Medulla oblongata (tissue), 1 donor: Measurements from ENCODE around the gene HOMER2.

ENCODE experiments used
- DNase-seq: peaks from one replicate; pipeline ENCODE4 v3.0.0-alpha.2; 2015; ENCODE audit errors: extremely low spot score

Gene HOMER2

GRCh38 chr15:82930461-82930860, 22.1 kb downstream of the HOMER2 start:
- DNase-seq, result no peak

DNA sequence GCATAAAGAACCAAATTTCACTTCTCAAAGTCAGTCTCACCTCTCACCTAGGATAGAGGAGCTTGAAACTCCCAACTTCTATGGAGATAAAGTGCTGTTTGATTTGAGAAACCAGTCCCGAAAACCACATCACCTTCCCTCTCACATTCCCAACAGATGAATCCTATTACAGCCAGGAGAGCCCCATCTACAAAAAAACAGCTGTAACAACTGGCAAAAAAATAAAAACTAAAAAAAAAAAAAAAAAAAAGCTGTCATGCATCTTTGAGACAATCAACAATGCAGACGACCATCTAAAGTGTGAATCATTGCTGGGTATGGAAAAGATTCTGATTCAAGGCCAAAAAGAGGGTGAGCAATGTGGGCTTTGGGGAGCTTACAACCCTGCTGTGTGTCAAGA, 23.8 kb downstream of the HOMER2 start:
- no peak for DNase-seq

- DNase-seq, result no peak
These were observed 28.8 kb downstream of the HOMER2 start for GRCh38 chr15:82923744-82924143.

- DNase-seq, result no peak
These were observed 29.8 kb downstream of the HOMER2 start for GRCh38 chr15:82922737-82923136.

DNA sequence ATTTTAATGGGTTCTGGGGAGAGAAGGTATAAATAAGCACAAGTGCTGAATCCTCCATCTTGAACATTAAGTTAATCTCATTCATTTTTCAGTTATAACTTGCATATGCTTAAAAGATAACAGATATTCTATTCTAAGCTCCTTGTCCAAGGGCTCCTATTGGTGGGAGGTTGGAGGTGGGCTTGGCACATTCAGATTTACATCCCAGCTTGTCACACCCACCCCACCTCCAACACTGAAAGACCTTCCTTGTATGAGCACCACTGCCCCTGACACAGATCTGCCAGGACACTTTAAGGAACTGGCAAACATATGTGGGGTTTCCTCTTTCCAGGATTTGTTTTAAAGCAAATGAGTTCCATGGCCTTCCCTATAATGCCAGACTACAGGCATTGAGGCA, 30.6 kb downstream of the HOMER2 start:
- no peak for DNase-seq

- DNase-seq, result no peak
These were observed 31.3 kb downstream of the HOMER2 start for GRCh38 chr15:82921242-82921641.

GRCh38 chr15:82919231-82919886, 33.2 kb downstream of the HOMER2 start:
- DNase-seq, result no peak

GRCh38 chr15:82918607-82919230, 33.8 kb downstream of the HOMER2 start:
- DNase-seq, result no peak

DNA sequence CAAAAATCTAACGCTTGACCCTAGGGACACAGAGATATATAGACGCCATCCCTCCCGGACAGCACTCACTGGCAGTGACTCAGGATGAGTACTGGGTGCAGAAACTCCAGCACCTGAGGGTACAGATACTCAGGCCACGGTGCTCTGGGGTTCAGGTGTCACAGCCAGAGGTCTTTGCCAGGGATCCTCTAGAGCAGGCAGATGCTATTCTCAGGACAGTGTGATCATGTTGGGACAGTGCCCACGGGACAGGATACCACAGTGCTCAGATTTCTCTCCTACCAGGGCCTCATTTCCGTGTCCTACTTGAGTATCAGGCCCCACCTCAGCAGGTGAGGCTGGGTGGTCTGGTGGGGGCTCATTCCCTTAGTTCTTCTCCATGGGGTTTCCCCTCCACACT, 34.4 kb downstream of the HOMER2 start:
- no peak for DNase-seq

DNA sequence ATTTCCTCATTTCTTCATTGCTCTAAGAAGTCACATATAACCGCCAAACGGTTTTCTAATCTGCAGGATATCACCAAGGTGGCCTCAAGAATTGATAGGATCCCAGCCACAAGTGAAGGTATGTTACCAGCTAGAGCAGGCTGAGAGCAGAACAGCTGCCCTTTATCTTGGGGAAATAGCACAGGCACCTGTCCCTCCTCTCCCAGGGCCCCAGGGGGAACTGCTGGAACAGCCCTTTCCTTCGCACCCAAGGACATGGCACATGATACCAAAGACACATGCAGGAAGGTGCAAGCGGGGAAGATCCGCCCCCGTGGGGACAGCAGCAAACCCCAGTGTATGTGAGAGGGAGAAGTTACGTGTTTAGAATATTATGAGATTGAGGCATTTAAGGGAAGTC, 35.3 kb downstream of the HOMER2 start:
- DNase-seq, result no peak

DNA sequence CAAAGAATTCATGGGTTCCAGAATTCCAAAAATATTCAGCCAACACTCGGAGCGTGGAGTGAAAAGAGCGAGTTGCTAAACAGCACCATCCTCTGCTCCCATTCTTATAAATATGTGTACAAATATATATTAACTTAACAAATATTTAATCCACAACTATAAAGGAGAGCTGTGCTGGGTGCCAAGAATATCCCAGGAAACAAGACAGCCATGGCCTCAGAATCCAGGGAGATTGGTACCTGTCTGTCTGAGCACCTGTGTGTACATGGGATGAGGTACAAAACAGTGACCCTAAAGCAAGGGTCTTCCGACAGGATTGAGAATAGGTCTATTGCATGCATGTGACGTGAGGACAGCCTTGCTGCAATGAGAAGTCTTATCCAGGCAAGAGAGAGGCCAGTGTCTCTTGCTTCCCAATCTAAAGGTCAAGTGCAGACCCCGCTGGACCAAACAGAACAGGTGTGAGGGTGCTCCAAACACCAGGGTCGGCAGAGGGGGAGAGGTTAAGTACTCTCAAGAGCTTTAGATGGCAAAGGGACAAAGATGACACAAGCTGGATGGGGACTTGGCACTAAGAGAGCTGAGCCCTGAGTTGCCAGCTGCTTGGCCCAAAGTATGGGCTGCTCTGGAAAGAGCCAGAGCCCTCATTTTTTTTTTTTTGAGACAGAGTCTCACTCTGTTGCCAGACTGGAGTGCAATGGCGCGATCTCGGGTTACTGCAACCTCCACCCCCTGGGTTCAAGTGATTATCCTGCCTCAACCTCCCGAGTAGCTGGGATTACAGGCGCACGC, 36.2 kb downstream of the HOMER2 start:
- peak; percentile 50 for DNase-seq

DNA sequence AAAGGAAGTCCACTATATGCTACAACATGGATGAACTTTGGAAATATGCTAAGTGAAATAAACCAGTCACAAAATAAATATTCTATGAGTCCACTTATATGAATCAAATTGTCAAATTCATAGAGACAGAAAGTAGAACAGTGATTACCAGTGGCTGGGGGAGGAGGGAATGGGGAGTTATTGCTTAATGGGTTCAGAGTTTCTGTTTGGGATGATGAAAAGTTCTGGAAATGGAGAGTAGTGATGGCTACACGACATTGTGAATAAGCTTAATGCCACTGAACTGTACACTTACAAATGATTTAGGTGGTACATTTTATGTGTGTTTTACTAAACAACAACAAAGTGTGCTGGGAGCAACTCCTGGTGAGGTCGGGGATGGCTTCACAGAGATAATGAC, 38.1 kb downstream of the HOMER2 start:
- DNase-seq, result no peak

DNA sequence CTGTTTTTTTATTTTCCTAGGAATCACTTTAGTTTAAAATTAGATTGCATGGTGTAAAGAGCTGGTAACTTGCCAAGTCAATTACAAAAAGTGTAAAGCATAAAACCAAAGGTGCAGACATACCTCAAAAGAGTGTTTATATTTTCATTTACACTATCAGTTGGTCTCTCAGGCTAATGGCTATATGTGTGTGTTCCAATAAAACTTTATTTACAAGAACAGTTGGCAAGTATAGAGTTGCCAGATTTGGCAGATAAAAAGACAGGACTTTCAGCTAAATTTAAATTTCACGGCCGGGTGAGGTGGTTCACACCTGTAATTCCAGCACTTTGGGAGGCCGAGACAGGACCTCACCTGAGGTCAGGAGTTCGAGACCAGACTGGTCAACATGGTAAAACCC, 41.1 kb downstream of the HOMER2 start:
- no peak for DNase-seq

- no peak for DNase-seq
These were observed 41.8 kb downstream of the HOMER2 start for GRCh38 chr15:82910721-82911120.

DNA sequence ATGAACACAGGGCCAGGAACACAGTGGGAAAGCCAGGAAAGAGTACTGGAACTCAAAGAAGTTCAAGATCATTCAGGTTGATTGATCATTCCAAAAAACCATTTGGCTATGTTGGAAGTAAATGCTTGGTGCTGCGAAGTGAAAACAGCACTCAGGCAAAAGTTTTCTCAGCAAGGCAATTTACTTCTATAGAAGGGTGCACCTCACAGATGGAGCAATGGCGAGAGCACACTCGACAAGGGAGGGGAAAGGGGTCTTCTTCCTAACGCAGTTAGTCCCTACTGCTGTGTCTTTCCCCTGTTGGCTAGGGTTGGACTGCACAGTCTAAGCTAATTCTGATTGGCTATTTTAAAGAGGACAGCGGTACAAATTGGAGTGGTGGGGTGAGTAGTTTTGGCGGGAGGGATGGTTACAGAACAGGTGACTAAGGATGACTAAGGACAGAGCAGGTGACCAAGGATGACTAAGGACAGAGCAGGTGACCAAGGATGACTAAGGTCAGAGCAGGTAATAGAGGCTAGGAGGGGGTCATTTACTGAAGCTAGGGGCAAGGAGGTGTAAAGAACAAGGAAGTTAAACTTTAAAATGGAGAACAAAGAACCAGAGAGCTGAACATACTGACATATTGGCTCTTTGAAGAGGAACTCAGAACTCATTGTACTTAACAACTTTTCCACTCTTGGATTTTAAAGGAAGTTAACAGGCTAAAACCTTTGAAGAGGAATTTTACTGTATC, 43.3 kb downstream of the HOMER2 start:
- no peak for DNase-seq

DNA sequence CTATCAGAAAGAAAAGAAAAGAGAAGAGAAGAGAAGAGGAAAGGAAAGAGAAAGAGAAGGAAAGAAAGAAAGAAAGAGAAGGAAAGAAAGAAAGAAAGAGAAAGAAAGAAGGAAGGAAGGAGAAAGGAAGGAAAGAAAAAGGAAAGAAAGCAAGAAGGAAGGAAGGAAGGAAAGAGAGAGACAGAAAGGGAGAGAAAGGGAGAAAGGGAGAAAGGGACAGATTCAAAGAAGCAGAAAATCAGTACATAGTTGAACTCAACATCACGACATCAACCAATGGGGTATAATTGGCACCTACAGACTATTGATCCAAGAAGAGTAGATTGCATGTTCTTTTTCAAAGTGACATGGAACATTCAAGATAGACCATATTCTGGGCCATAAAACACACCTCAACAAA, 45.2 kb downstream of the HOMER2 start:
- DNase-seq, result no peak

DNA sequence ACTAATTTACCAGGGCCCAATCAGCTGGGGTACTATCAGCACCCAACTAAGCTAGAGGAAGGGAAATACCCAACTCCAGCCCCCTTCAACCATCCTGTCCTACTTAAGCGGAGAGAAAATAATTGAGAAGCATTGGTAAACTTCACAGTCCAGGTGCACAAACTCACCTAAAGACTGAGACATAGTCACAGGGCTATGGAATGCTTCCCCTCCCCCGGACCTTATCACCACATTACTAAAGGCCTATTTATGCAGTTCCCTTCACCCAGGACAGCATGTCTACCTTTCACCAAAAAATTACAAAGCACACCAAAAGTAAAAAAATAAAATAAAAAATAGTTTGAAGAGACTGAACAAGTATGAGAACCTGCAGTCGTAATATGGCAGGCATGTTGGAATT, 47.9 kb downstream of the HOMER2 start:
- DNase-seq, result no peak

DNA sequence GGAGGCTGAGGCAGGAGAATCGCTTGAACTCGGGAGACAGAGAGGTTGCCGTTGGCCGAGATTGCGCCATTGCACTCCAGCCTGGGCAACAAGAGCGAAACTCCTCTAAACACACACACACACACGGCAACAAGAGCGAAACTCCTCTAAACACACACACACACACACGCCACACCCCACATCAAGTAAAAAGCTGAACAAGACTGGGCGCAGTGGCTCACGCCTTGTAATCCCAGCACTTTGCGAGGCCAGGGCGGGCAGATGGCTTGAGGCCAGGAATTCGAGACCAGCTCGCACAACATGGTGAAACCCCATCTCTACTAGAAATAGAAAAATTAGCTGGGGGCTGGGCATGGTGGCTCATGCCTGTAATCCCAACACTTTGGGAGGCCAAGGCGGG, 49.0 kb downstream of the HOMER2 start:
- DNase-seq, result no peak

- no peak for DNase-seq
These were observed 51.3 kb downstream of the HOMER2 start for GRCh38 chr15:82901114-82901805.

- no peak for DNase-seq
These were observed 51.9 kb downstream of the HOMER2 start for GRCh38 chr15:82900511-82901060.

- DNase-seq, result no peak
These were observed 53.6 kb downstream of the HOMER2 start for GRCh38 chr15:82898961-82899360.
